ENCODE data around the gene SLITRK5.

The SLITRK5 gene

GRCh38 chr13:87671031-87671752, at the start of gene SLITRK5:
Gene SLITRK5, plus strand, starts transcription at chr13:87671371. Its CDS starts 4,018 bp downstream, at chr13:87675389.
- Histone ChIP-seq H3K9ac (ENCODE audit: low read length) (no peak within 1 kb of the TSS), H3K27ac (ENCODE audit: low read length) (no peak within 1 kb of the TSS), H4K20me1 (ENCODE audit: insufficient read depth, low read length) (no peaks in the 10 kb centered on the region), H2AFZ (ENCODE audit: low read depth, low read length) (peak within 1 kb of the TSS; percentile 42; the same call in 1 of the 2 replicates), H3K9me3 (ENCODE audit: insufficient read depth, low read length) (no peaks in the 10 kb centered on the region), H3K4me1 (ENCODE audit: low read length) (no peaks in the 10 kb centered on the region), H3K27me3 (ENCODE audit: low read depth, low read length) (no peaks in the 10 kb centered on the region), H3K4me3 (ENCODE audit: low read length) (peak within 1 kb of the TSS; percentile 61), H3K36me3 (replicated peaks; ENCODE audit: low read depth, low read length) (no peaks in the 10 kb centered on the region), H3K4me2 (ENCODE audit: low read length) (peak within 1 kb of the TSS; percentile 41), H3K79me2 (ENCODE audit: low read length) (no peaks in the 10 kb centered on the region)
- TF ChIP-seq CTCF (IDR thresholded peaks at IDR 0.05; ENCODE audit: low read depth, low read length), result peak; percentile 30
- no peak for TF ChIP-seq EZH2phosphoT487 (IDR thresholded peaks at IDR 0.05; ENCODE audit: low read depth)

- Histone ChIP-seq H3K9ac (ENCODE audit: low read length) (no peak overlapping the region), H3K4me1 (ENCODE audit: low read length) (no peaks in the 10 kb centered on the region), H3K27me3 (ENCODE audit: low read depth, low read length) (no peaks in the 10 kb centered on the region), H3K9me3 (ENCODE audit: insufficient read depth, low read length) (no peaks in the 10 kb centered on the region), H3K4me3 (ENCODE audit: low read length) (no peak overlapping the region), H3K36me3 (replicated peaks; ENCODE audit: low read depth, low read length) (no peaks in the 10 kb centered on the region), H4K20me1 (ENCODE audit: insufficient read depth, low read length) (no peaks in the 10 kb centered on the region), H2AFZ (ENCODE audit: low read depth, low read length) (no peak overlapping the region), H3K79me2 (ENCODE audit: low read length) (no peaks in the 10 kb centered on the region), H3K4me2 (ENCODE audit: low read length) (no peak overlapping the region), H3K27ac (ENCODE audit: low read length) (no peak overlapping the region)
- TF ChIP-seq CTCF (IDR thresholded peaks at IDR 0.05; ENCODE audit: low read depth, low read length) (no peak), EZH2phosphoT487 (IDR thresholded peaks at IDR 0.05; ENCODE audit: low read depth) (no peak)
Measured at GRCh38 chr13:87622971-87623370, 48.2 kb upstream of the SLITRK5 start.

DNA sequence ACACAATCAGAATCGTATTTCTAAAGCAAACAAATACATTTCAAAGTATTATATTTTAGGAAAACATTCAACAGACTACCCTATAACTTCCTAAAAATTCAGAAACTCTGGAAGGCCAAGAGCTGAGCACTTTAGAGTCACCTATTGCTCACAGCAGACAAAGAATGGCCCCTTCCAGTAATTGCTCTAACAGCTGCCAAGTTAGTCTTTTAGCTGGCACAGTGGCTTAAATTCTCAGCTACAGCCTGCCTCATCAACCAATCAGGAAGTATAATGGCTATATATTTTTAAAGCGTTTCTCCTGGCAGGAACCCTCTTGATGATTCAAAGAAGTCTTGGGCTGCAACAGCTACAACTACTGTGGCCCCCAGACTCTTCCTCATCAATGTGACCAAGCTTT, 14.9 kb upstream of the SLITRK5 start:
- Histone ChIP-seq H3K79me2 (ENCODE audit: low read length) (no peaks in the 10 kb centered on the region), H3K9me3 (ENCODE audit: insufficient read depth, low read length) (no peaks in the 10 kb centered on the region), H3K4me1 (ENCODE audit: low read length) (peaks cover 10% of the 10 kb centered on the region), H3K4me3 (ENCODE audit: low read length) (no peak overlapping the region), H3K27ac (ENCODE audit: low read length) (no peak overlapping the region), H3K36me3 (replicated peaks; ENCODE audit: low read depth, low read length) (no peaks in the 10 kb centered on the region), H3K9ac (ENCODE audit: low read length) (no peak overlapping the region), H3K27me3 (ENCODE audit: low read depth, low read length) (no peaks in the 10 kb centered on the region), H2AFZ (ENCODE audit: low read depth, low read length) (no peak overlapping the region), H4K20me1 (ENCODE audit: insufficient read depth, low read length) (no peaks in the 10 kb centered on the region), H3K4me2 (ENCODE audit: low read length) (no peak overlapping the region)
- TF ChIP-seq CTCF (IDR thresholded peaks at IDR 0.05; ENCODE audit: low read depth, low read length) (no peak), EZH2phosphoT487 (IDR thresholded peaks at IDR 0.05; ENCODE audit: low read depth) (no peak)

DNA sequence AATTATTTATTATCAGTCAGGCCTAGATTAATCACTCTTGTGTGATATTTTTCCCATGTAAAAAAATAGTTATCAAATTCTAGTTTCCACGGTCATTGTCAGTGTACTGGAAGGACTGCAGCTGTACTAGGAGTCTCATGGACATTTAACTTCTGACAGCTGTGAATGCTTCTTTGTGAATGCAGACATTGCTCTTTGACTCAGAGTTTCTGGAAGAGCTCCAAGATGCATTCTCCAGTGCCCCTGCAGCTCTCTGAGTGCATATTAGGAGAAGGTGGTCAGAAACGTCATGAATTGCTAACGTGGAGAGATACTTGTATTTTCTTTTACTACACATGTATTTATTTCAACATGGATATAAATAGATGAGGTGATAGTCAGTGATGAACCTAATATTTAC, 9.7 kb upstream of the SLITRK5 start:
- H3K4me3 ChIP-seq (ENCODE audit: low read length), result no peak overlapping the region
- TF ChIP-seq EZH2phosphoT487 (IDR thresholded peaks at IDR 0.05; ENCODE audit: low read depth) (no peak), CTCF (IDR thresholded peaks at IDR 0.05; ENCODE audit: low read depth, low read length) (no peak)
- no peak overlapping the region for H3K9ac ChIP-seq (ENCODE audit: low read length)
- H3K36me3 ChIP-seq (replicated peaks; ENCODE audit: low read depth, low read length), result no peaks in the 10 kb centered on the region
- no peak overlapping the region for H2AFZ ChIP-seq (ENCODE audit: low read depth, low read length)
- no peak overlapping the region for H3K4me2 ChIP-seq (ENCODE audit: low read length)
- H3K79me2 ChIP-seq (ENCODE audit: low read length), result no peaks in the 10 kb centered on the region
- no peak overlapping the region for H3K27ac ChIP-seq (ENCODE audit: low read length)
- H3K9me3 ChIP-seq (ENCODE audit: insufficient read depth, low read length), result no peaks in the 10 kb centered on the region
- no peaks in the 10 kb centered on the region for H3K4me1 ChIP-seq (ENCODE audit: low read length)
- no peaks in the 10 kb centered on the region for H4K20me1 ChIP-seq (ENCODE audit: insufficient read depth, low read length)
- no peaks in the 10 kb centered on the region for H3K27me3 ChIP-seq (ENCODE audit: low read depth, low read length)

Data from OCI-LY3 (cell line).